Inferior parietal cortex (tissue), 1 donor: ENCODE data around the gene CACTIN.

Experiments used
- DNase-seq: peaks from one replicate; pipeline ENCODE4 v3.0.0-alpha.2; 2016; ENCODE audit errors: extremely low spot score

The CACTIN gene

GRCh38 chr19:3646336-3647092 is 19.9 kb upstream of the CACTIN start:
- DNase-seq, result no peak

GRCh38 chr19:3645726-3646125 is 19.1 kb upstream of the CACTIN start:
- no peak for DNase-seq

GRCh38 chr19:3645067-3645396 is 18.4 kb upstream of the CACTIN start:
- no peak for DNase-seq

GRCh38 chr19:3644351-3645066 is 17.9 kb upstream of the CACTIN start:
- DNase-seq, result peak; percentile 97

- DNase-seq, result no peak
These were observed 17.2 kb upstream of the CACTIN start for GRCh38 chr19:3643674-3644313.

- no peak for DNase-seq
These were observed 16.5 kb upstream of the CACTIN start for GRCh38 chr19:3642987-3643673.

GRCh38 chr19:3642296-3642695 is 15.7 kb upstream of the CACTIN start:
- no peak for DNase-seq

GRCh38 chr19:3641515-3642269 is 15.1 kb upstream of the CACTIN start:
- no peak for DNase-seq

- DNase-seq, result no peak
These were observed 12.9 kb upstream of the CACTIN start for GRCh38 chr19:3639479-3639878.

GRCh38 chr19:3638208-3639193 is 11.9 kb upstream of the CACTIN start:
- DNase-seq, result no peak

GRCh38 chr19:3637621-3638020 is 11.0 kb upstream of the CACTIN start:
- no peak for DNase-seq

- no peak for DNase-seq
These were observed 10.4 kb upstream of the CACTIN start for GRCh38 chr19:3636962-3637361.

- DNase-seq, result no peak
These were observed 9.9 kb upstream of the CACTIN start for GRCh38 chr19:3636506-3636905.

GRCh38 chr19:3634496-3635045 is 8.0 kb upstream of the CACTIN start:
- DNase-seq, result no peak

GRCh38 chr19:3633559-3633988 is 7.0 kb upstream of the CACTIN start:
- DNase-seq, result no peak

GRCh38 chr19:3632739-3633558 is 6.4 kb upstream of the CACTIN start:
- DNase-seq, result peak; percentile 40

- DNase-seq, result no peak
These were observed 5.5 kb upstream of the CACTIN start for GRCh38 chr19:3632098-3632497.

GRCh38 chr19:3631053-3631861 is 4.7 kb upstream of the CACTIN start:
- no peak for DNase-seq
